BLaER1 (cell line): ENCODE measurements around the gene TMEM97.
A peak's percentile ranks its signal among the peaks of the same experiment; 100 is the strongest.

Source experiments
- H3K27ac ChIP-seq: shearing (Covaris generic); formaldehyde crosslinking; 2 replicates; pipeline ENCODE4 v1.8.1; 2022
- H3K27me3 ChIP-seq: shearing (Covaris generic); formaldehyde crosslinking; 2 replicates; pipeline ENCODE4 v1.8.1; 2022
- H3K36me3 ChIP-seq: shearing (Covaris generic); formaldehyde crosslinking; 2 replicates; pipeline ENCODE4 v1.8.1; 2022
- H3K4me1 ChIP-seq: shearing (Covaris generic); formaldehyde crosslinking; 2 replicates; pipeline ENCODE4 v1.8.1; 2022
- H3K4me2 ChIP-seq: shearing (Covaris generic); formaldehyde crosslinking; 2 replicates; pipeline ENCODE4 v1.8.1; 2022
- H3K4me3 ChIP-seq: shearing (Covaris generic); formaldehyde crosslinking; 2 replicates; pipeline ENCODE4 v1.8.1; 2022
- H3K9ac ChIP-seq: shearing (Covaris generic); formaldehyde crosslinking; 2 replicates; pipeline ENCODE4 v1.8.1; 2022
- H3K9me3 ChIP-seq: shearing (Covaris generic); formaldehyde crosslinking; 2 replicates; pipeline ENCODE4 v1.8.1; 2022
- H4K20me1 ChIP-seq: shearing (Covaris generic); formaldehyde crosslinking; 2 replicates; pipeline ENCODE4 v1.8.1; 2022
- Cebpa-rat ChIP-seq: shearing (Covaris generic); IDR thresholded peaks from 2 replicates; pipeline ENCODE4 v1.8.1; 2022

Gene TMEM97

GRCh38 chr17:28357901-28358197, 38.8 kb downstream of the TMEM97 start:
- Histone ChIP-seq H3K9me3 (no peaks in the 10 kb centered on the region), H3K4me3 (peak overlapping the region; percentile 95), H3K27ac (peak overlapping the region; percentile 94), H3K4me2 (peak overlapping the region; percentile 98), H3K27me3 (no peaks in the 10 kb centered on the region), H3K36me3 (peaks cover 73% of the 10 kb centered on the region), H3K9ac (peak overlapping the region; percentile 98), H4K20me1 (no peaks in the 10 kb centered on the region), H3K4me1 (peaks cover 24% of the 10 kb centered on the region)
- TF ChIP-seq Cebpa-rat, result no peak

GRCh38 chr17:28363186-28363585, 44.2 kb downstream of the TMEM97 start:
- Histone ChIP-seq H3K9ac (no peak overlapping the region), H3K4me1 (peaks cover 7% of the 10 kb centered on the region), H3K36me3 (peaks cover 70% of the 10 kb centered on the region), H3K27me3 (no peaks in the 10 kb centered on the region), H3K27ac (no peak overlapping the region), H3K9me3 (no peaks in the 10 kb centered on the region), H3K4me2 (no peak overlapping the region), H3K4me3 (no peak overlapping the region), H4K20me1 (no peaks in the 10 kb centered on the region)
- no peak for TF ChIP-seq Cebpa-rat

GRCh38 chr17:28363776-28364650, 45.0 kb downstream of the TMEM97 start:
- Histone ChIP-seq H3K4me3 (no peak overlapping the region), H3K9ac (no peak overlapping the region), H3K27ac (no peak overlapping the region), H3K27me3 (no peaks in the 10 kb centered on the region), H3K9me3 (no peaks in the 10 kb centered on the region), H3K36me3 (peaks cover 66% of the 10 kb centered on the region), H4K20me1 (no peaks in the 10 kb centered on the region), H3K4me2 (no peak overlapping the region), H3K4me1 (no peaks in the 10 kb centered on the region)
- no peak for TF ChIP-seq Cebpa-rat

- no peak for TF ChIP-seq Cebpa-rat
- Histone ChIP-seq H3K27ac (no peak within 1 kb of the TSS), H3K9me3 (no peaks in the 10 kb centered on the region), H3K4me2 (no peak within 1 kb of the TSS), H4K20me1 (0 out of 2 replicates have a peak, but pooled peaks cover 2% of the 10 kb centered on the region), H3K27me3 (no peaks in the 10 kb centered on the region), H3K4me3 (no peak within 1 kb of the TSS), H3K4me1 (peaks cover under 1% of the 10 kb centered on the region; the same call in 1 of the 2 replicates), H3K36me3 (peaks cover 58% of the 10 kb centered on the region), H3K9ac (no peak within 1 kb of the TSS)
Observed at GRCh38 chr17:28364665-28365363, 45.8 kb downstream of the TMEM97 start, which contains the start of gene SEBOX. Gene SEBOX (minus strand): TSS chr17:28365199. CDS start chr17:28365151, 48 bp downstream.

- Histone ChIP-seq H3K4me2 (no peak overlapping the region), H3K9me3 (no peaks in the 10 kb centered on the region), H3K27ac (no peak overlapping the region), H3K4me1 (peaks cover 7% of the 10 kb centered on the region), H3K4me3 (no peak overlapping the region), H4K20me1 (0 out of 2 replicates have a peak, but pooled peaks cover 6% of the 10 kb centered on the region), H3K36me3 (peaks cover 52% of the 10 kb centered on the region), H3K27me3 (no peaks in the 10 kb centered on the region), H3K9ac (no peak overlapping the region)
- TF ChIP-seq Cebpa-rat, result no peak
Observed at GRCh38 chr17:28365487-28365886, 46.5 kb downstream of the TMEM97 start.

GRCh38 chr17:28366605-28367004, 47.6 kb downstream of the TMEM97 start:
- H4K20me1 ChIP-seq, result 0 out of 2 replicates have a peak, but pooled peaks cover 6% of the 10 kb centered on the region
- H3K4me1 ChIP-seq, result peaks cover 14% of the 10 kb centered on the region
- no peaks in the 10 kb centered on the region for H3K9me3 ChIP-seq
- H3K4me3 ChIP-seq, result no peak overlapping the region
- H3K9ac ChIP-seq, result no peak overlapping the region
- H3K36me3 ChIP-seq, result peaks cover 40% of the 10 kb centered on the region
- no peak overlapping the region for H3K27ac ChIP-seq
- H3K27me3 ChIP-seq, result no peaks in the 10 kb centered on the region
- no peak for TF ChIP-seq Cebpa-rat
- no peak overlapping the region for H3K4me2 ChIP-seq

GRCh38 chr17:28367641-28368305, 48.8 kb downstream of the TMEM97 start:
- Histone ChIP-seq H4K20me1 (peaks cover 13% of the 10 kb centered on the region), H3K9me3 (no peaks in the 10 kb centered on the region), H3K9ac (no peak overlapping the region), H3K4me1 (peaks cover 21% of the 10 kb centered on the region), H3K36me3 (peaks cover 29% of the 10 kb centered on the region), H3K4me2 (no peak overlapping the region), H3K27me3 (no peaks in the 10 kb centered on the region), H3K27ac (no peak overlapping the region), H3K4me3 (no peak overlapping the region)
- TF ChIP-seq Cebpa-rat, result no peak

- Histone ChIP-seq H3K27ac (no peak overlapping the region), H3K4me2 (no peak overlapping the region), H3K36me3 (peaks cover 23% of the 10 kb centered on the region), H3K27me3 (no peaks in the 10 kb centered on the region), H3K9ac (0 out of 2 replicates have a peak overlapping the region, but pooled peaks have one; percentile 15), H3K9me3 (no peaks in the 10 kb centered on the region), H4K20me1 (peaks cover 19% of the 10 kb centered on the region), H3K4me1 (peaks cover 27% of the 10 kb centered on the region), H3K4me3 (no peak overlapping the region)
- no peak for TF ChIP-seq Cebpa-rat
Observed at GRCh38 chr17:28368306-28368831, 49.4 kb downstream of the TMEM97 start.

GRCh38 chr17:28368915-28369683, 50.1 kb downstream of the TMEM97 start:
- no peaks in the 10 kb centered on the region for H3K27me3 ChIP-seq
- no peak overlapping the region for H3K4me2 ChIP-seq
- peaks cover 16% of the 10 kb centered on the region for H3K36me3 ChIP-seq
- no peak for TF ChIP-seq Cebpa-rat
- H3K4me3 ChIP-seq, result no peak overlapping the region
- no peak overlapping the region for H3K27ac ChIP-seq
- H3K9ac ChIP-seq, result 0 out of 2 replicates have a peak overlapping the region, but pooled peaks have one; percentile 15
- H3K9me3 ChIP-seq, result no peaks in the 10 kb centered on the region
- peaks cover 32% of the 10 kb centered on the region for H3K4me1 ChIP-seq
- H4K20me1 ChIP-seq, result peaks cover 27% of the 10 kb centered on the region
